ENCODE results near the gene LMX1A. TPM values are rescaled to one million over a fixed set of nuclear protein-coding genes. Genes with fewer than 3 reads are reported as not detected.

Gene LMX1A
- total and polyA plus RNA-seq, 2 donors (not counting 1 experiment from before 2014, with no cell fraction given), result not detected

- H3K4me1 ChIP-seq (ENCODE audit: control insufficient read depth in 2 of 2, insufficient read depth in 2 of 2, low read length in 2 of 2), result peaks cover 15 to 23% of the 10 kb centered on the region in 2 donors
- ChIA-PET CTCF (interaction anchor here (0.9 to 10.0 kb wide), 2 partner anchors 186 to 198 kb away, joined by 3 to 206 read pairs; no protein-coding TSS in a partner anchor), POLR2A (no interaction called here)
- 11% methylated on average over 3 of the region's 4 CpGs for WGBS (ENCODE audit: insufficient coverage)
- no peak overlapping the region for H3K27ac Mint-ChIP-seq
- peaks cover 0 to 77% (median 67%) of the 10 kb centered on the region in 4 experiments for H3K27me3 ChIP-seq (replicated peaks in 1 of 4; ENCODE audit: control extremely low read depth in 1 of 4, control insufficient read depth in 3 of 4, insufficient read depth in 4 of 4, low read length in 3 of 4)
- no peak overlapping the region for H3K4me3 Mint-ChIP-seq
- H3K9me3 Mint-ChIP-seq (ENCODE audit: insufficient read depth), result no peaks in the 10 kb centered on the region
- TF ChIP-seq CTCF (IDR thresholded peaks at IDR 0.05) (no peak), EZH2 (IDR thresholded peaks at IDR 0.05; ENCODE audit: borderline replicate concordance, insufficient read depth, low read depth, low read length, poor library complexity, severe bottlenecking) (no peak)
- peaks cover 0 to 8% (median 0%) of the 10 kb centered on the region in 3 donors for H3K9me3 ChIP-seq (ENCODE audit: control extremely low read depth in 1 of 3, control insufficient read depth in 2 of 3, insufficient read depth in 1 of 3, low read length in 2 of 3)
- no peak overlapping the region for H2AFZ ChIP-seq (ENCODE audit: insufficient read depth, low read depth, low read length, poor library complexity, severe bottlenecking)
- no peak overlapping the region for H3K27ac ChIP-seq (ENCODE audit: low read length in 2 of 2)
- no peak overlapping the region for H3K9ac ChIP-seq (ENCODE audit: low read length)
- intact Hi-C loops (cut with micrococcal nuclease), result loop anchor here (10.0 kb wide), 1 partner anchor 767 kb away; the partner anchor contains the start of gene FAM78B
- H3K79me2 ChIP-seq (ENCODE audit: control insufficient read depth, insufficient read depth, low read length), result no peaks in the 10 kb centered on the region
- DNase-seq, result no peak
- no peak overlapping the region for H3K4me2 ChIP-seq (replicated peaks; ENCODE audit: low read depth, low read length, poor library complexity, severe bottlenecking)
- no peaks in the 10 kb centered on the region for H3K36me3 ChIP-seq (replicated peaks in 1 of 2; ENCODE audit: control extremely low read depth in 1 of 2, control insufficient read depth in 1 of 2, extremely low read depth in 1 of 2, insufficient read depth in 2 of 2, low read length in 1 of 2)
- no peak for ATAC-seq (ENCODE audit: low read depth)
- H3K4me1 Mint-ChIP-seq, result peaks cover 8% of the 10 kb centered on the region
- no peaks in the 10 kb centered on the region for H4K20me1 ChIP-seq (ENCODE audit: control insufficient read depth, insufficient read depth, low read length, poor library complexity, severe bottlenecking)
- H3K4me3 ChIP-seq (ENCODE audit: control extremely low read depth in 1 of 5, extremely low read depth in 1 of 5, insufficient read depth in 1 of 5, low read depth in 2 of 5, low read length in 4 of 5), result no peak overlapping the region
- H3K27me3 Mint-ChIP-seq, result peaks cover 56% of the 10 kb centered on the region
Observed at GRCh38 chr1:165397944-165398343, 41.4 kb upstream of the LMX1A start.

- ChIA-PET POLR2A (no interaction called here), CTCF (interaction anchor here (0.7 to 10.0 kb wide), 6 partner anchors 11 to 520 kb away, joined by 3 to 206 read pairs (median 4); no protein-coding TSS in a partner anchor)
- peaks cover 73% of the 10 kb centered on the region for H3K27me3 Mint-ChIP-seq
- no peak overlapping the region for H3K4me3 Mint-ChIP-seq
- H3K9ac ChIP-seq (ENCODE audit: low read length), result no peak overlapping the region
- peaks cover 0 to 75% (median 65%) of the 10 kb centered on the region in 4 experiments for H3K27me3 ChIP-seq (replicated peaks in 1 of 4; ENCODE audit: control extremely low read depth in 1 of 4, control insufficient read depth in 3 of 4, insufficient read depth in 4 of 4, low read length in 3 of 4)
- 88% methylated on average over 4 of the region's 4 CpGs for WGBS (ENCODE audit: insufficient coverage)
- H3K27ac Mint-ChIP-seq, result no peak overlapping the region
- peaks cover 15% of the 10 kb centered on the region for H3K4me1 Mint-ChIP-seq
- no peak overlapping the region for H2AFZ ChIP-seq (ENCODE audit: insufficient read depth, low read depth, low read length, poor library complexity, severe bottlenecking)
- H3K4me3 ChIP-seq (ENCODE audit: control extremely low read depth in 1 of 5, extremely low read depth in 1 of 5, insufficient read depth in 1 of 5, low read depth in 2 of 5, low read length in 4 of 5), result no peak overlapping the region
- H3K9me3 Mint-ChIP-seq (ENCODE audit: insufficient read depth), result no peaks in the 10 kb centered on the region
- peaks cover 20 to 29% of the 10 kb centered on the region in 2 donors for H3K4me1 ChIP-seq (ENCODE audit: control insufficient read depth in 2 of 2, insufficient read depth in 2 of 2, low read length in 2 of 2)
- no peak overlapping the region for H3K4me2 ChIP-seq (replicated peaks; ENCODE audit: low read depth, low read length, poor library complexity, severe bottlenecking)
- ATAC-seq (ENCODE audit: low read depth), result no peak
- no peaks in the 10 kb centered on the region for H3K36me3 ChIP-seq (replicated peaks in 1 of 2; ENCODE audit: control extremely low read depth in 1 of 2, control insufficient read depth in 1 of 2, extremely low read depth in 1 of 2, insufficient read depth in 2 of 2, low read length in 1 of 2)
- H3K79me2 ChIP-seq (ENCODE audit: control insufficient read depth, insufficient read depth, low read length), result no peaks in the 10 kb centered on the region
- TF ChIP-seq CTCF (IDR thresholded peaks at IDR 0.05) (no peak), EZH2 (IDR thresholded peaks at IDR 0.05; ENCODE audit: borderline replicate concordance, insufficient read depth, low read depth, low read length, poor library complexity, severe bottlenecking) (no peak)
- no peaks in the 10 kb centered on the region for H4K20me1 ChIP-seq (ENCODE audit: control insufficient read depth, insufficient read depth, low read length, poor library complexity, severe bottlenecking)
- H3K27ac ChIP-seq (ENCODE audit: low read length in 2 of 2), result no peak overlapping the region
- intact Hi-C loops (cut with micrococcal nuclease), result loop anchor here (10.0 kb wide), 1 partner anchor 769 kb away; the partner anchor contains the start of gene FAM78B
- DNase-seq, result no peak
- H3K9me3 ChIP-seq (ENCODE audit: control extremely low read depth in 1 of 3, control insufficient read depth in 2 of 3, insufficient read depth in 1 of 3, low read length in 2 of 3), result peaks cover 0 to 10% (median 0%) of the 10 kb centered on the region in 3 donors
Observed at GRCh38 chr1:165395901-165396300, 39.4 kb upstream of the LMX1A start.

Data from B cell (primary cell).